GM23338 (cell line): ENCODE results near the gene CIT.

Source experiments
- CREB1 ChIP-seq: fragments of 250-450 bp; sonication (Bioruptor Pico); IDR thresholded peaks from 2 replicates; pipeline ENCODE4 v1.5.0; 2020; ENCODE audit warnings: low read depth, mild to moderate bottlenecking, moderate library complexity
- JUNB ChIP-seq: IDR thresholded peaks from one replicate; pipeline ENCODE4 v1.6.1; 2016; ENCODE audit warnings: antibody characterized with exemption; ENCODE audit not compliant: unreplicated experiment
- ZNF114 ChIP-seq: fragments of 250-450 bp; sonication (Bioruptor Pico); IDR thresholded peaks from 2 replicates; pipeline ENCODE4 v1.5.0; 2020; ENCODE audit warnings: mild to moderate bottlenecking, moderate library complexity
- TF ChIP-seq, protein P1 (sequence below), 2 experiments: fragments of 200-600 bp in 1 of 2; sonication (generic) in 1 of 2; conservative IDR thresholded peaks; 2 replicates each; pipeline versions ENCODE4 v1.5.1 to v1.6.1; 2016 to 2017; ENCODE audit warnings: antibody characterized with exemption in 2 of 2, low read depth in 2 of 2, mild to moderate bottlenecking in 2 of 2, moderate library complexity in 1 of 2

DNA sequence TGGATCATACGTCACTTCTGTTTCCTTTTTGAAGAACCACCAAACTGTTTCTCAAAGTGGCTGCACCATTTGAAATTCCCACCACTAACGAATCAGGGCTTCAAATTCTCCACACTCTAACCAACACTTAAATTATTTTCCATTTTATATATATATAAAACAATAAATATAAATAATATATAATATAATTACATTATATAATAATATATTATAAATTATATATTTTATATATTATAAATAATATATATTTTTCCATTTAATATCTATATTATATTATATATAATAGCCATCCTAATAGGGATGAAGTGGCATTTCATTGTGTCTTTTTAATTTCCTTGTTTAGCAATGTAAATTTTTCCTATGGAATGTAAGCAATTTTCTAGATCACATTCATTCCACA is 24.6 kb upstream of the CIT start:
- TF ChIP-seq, protein P1, sequence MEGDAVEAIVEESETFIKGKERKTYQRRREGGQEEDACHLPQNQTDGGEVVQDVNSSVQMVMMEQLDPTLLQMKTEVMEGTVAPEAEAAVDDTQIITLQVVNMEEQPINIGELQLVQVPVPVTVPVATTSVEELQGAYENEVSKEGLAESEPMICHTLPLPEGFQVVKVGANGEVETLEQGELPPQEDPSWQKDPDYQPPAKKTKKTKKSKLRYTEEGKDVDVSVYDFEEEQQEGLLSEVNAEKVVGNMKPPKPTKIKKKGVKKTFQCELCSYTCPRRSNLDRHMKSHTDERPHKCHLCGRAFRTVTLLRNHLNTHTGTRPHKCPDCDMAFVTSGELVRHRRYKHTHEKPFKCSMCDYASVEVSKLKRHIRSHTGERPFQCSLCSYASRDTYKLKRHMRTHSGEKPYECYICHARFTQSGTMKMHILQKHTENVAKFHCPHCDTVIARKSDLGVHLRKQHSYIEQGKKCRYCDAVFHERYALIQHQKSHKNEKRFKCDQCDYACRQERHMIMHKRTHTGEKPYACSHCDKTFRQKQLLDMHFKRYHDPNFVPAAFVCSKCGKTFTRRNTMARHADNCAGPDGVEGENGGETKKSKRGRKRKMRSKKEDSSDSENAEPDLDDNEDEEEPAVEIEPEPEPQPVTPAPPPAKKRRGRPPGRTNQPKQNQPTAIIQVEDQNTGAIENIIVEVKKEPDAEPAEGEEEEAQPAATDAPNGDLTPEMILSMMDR (conservative IDR thresholded peaks at IDR 0.05; ENCODE audit: low read depth in 2 of 2), result no peak
- TF ChIP-seq ZNF114 (CRISPR knock-in tag) (no peak), CREB1 (CRISPR knock-in tag) (no peak), JUNB (no peak)
